B cell (primary cell): ENCODE measurements around the gene HYAL2.

Experiments used
- CTCF ChIP-seq: fragments of 200-600 bp; IDR thresholded peaks from one replicate; pipeline ENCODE4 v1.8.0; 2022; ENCODE audit warnings: antibody characterized with exemption, mild to moderate bottlenecking
- EZH2 ChIP-seq: IDR thresholded peaks from 2 replicates; pipeline ENCODE4 v1.6.1; 2012; ENCODE audit warnings: borderline replicate concordance, low read depth, mild to moderate bottlenecking, moderate library complexity, low read length; ENCODE audit not compliant: insufficient read depth, poor library complexity, severe bottlenecking

DNA sequence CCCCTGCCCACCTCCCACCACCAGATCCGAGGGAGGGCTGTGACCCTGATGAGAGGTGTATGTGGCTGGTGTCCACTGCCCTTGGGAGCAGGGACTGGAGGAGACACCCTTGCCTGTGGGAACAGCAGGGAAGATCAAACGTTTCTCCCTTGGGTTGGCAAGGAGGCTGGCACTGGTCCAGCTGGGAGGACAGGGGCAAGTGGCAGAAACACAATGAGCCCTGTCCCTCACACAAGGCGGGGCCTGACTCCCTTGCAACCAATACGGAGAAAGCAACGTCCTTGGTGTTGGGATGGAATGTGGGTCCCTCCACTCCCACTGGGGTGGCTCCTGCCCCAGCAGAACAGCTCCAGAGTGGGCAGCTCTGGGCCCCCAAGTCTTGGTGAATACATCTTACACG is 5.2 kb downstream of the HYAL2 start:
- TF ChIP-seq CTCF (no peak), EZH2 (no peak)
